Measurements from ENCODE around the gene VOPP1.
A peak's percentile ranks its signal among the peaks of the same experiment; 100 is the strongest.

VOPP1 gene

GRCh38 chr7:55555160-55555559 is 17.1 kb downstream of the VOPP1 start:
- DNase-seq (ENCODE audit: low read depth), result no peak
- TF ChIP-seq CTCF (IDR thresholded peaks at IDR 0.05; ENCODE audit: control insufficient read depth, extremely low read depth, insufficient read depth), result no peak
- H3K4me3 ChIP-seq (ENCODE audit: low read depth, low read length), result no peak overlapping the region

GRCh38 chr7:55554038-55554437 is 18.3 kb downstream of the VOPP1 start:
- no peak overlapping the region for H3K4me3 ChIP-seq (ENCODE audit: low read depth, low read length)
- TF ChIP-seq CTCF (IDR thresholded peaks at IDR 0.05; ENCODE audit: control insufficient read depth, extremely low read depth, insufficient read depth), result no peak
- no peak for DNase-seq (ENCODE audit: low read depth)

GRCh38 chr7:55553024-55553345 is 19.3 kb downstream of the VOPP1 start:
- no peak for DNase-seq (ENCODE audit: low read depth)
- H3K4me3 ChIP-seq (ENCODE audit: low read depth, low read length), result no peak overlapping the region
- no peak for TF ChIP-seq CTCF (IDR thresholded peaks at IDR 0.05; ENCODE audit: control insufficient read depth, extremely low read depth, insufficient read depth)

GRCh38 chr7:55552320-55553023 is 19.8 kb downstream of the VOPP1 start:
- DNase-seq (ENCODE audit: low read depth), result no peak
- no peak for TF ChIP-seq CTCF (IDR thresholded peaks at IDR 0.05; ENCODE audit: control insufficient read depth, extremely low read depth, insufficient read depth)
- H3K4me3 ChIP-seq (ENCODE audit: low read depth, low read length), result no peak overlapping the region

GRCh38 chr7:55550841-55551537 is 21.3 kb downstream of the VOPP1 start:
- TF ChIP-seq CTCF (IDR thresholded peaks at IDR 0.05; ENCODE audit: control insufficient read depth, extremely low read depth, insufficient read depth), result no peak
- no peak for DNase-seq (ENCODE audit: low read depth)
- no peak overlapping the region for H3K4me3 ChIP-seq (ENCODE audit: low read depth, low read length)

- TF ChIP-seq CTCF (IDR thresholded peaks at IDR 0.05; ENCODE audit: control insufficient read depth, extremely low read depth, insufficient read depth), result peak; percentile 91
- H3K4me3 ChIP-seq (ENCODE audit: low read depth, low read length), result no peak overlapping the region
- peak; percentile 96 for DNase-seq (ENCODE audit: low read depth)
These were observed 22.2 kb downstream of the VOPP1 start for GRCh38 chr7:55550010-55550663.
